ENCODE results near the gene TUBB3. TPM values are rescaled to one million over a fixed set of nuclear protein-coding genes. Genes with fewer than 3 reads are reported as not detected.

The TUBB3 gene
- total RNA-seq, 1 experiment from 2014 or later, result 79.6 TPM

DNA sequence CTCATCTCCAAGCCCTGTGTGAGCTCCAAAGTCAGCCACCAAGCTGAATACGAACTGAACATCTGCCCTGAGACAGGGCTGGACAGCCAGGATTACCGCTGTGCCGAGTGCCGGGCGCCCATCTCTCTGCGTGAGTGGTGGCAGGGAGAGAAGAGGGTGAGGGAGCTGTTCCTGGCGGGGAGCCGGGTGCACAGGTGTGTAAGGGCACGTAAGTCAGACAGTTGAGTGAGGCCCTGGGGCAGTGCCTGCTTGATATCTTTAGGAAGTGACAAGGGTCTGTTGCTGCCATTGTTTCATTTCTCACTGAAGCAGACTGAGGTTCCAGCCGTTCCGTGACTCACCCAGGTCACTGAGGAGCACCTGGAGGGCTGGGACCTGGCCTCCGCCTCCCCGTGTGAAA is 37.8 kb downstream of the TUBB3 start:
- H4K20me1 ChIP-seq (ENCODE audit: insufficient read depth), result no peaks in the 10 kb centered on the region
- no peak for DNase-seq
- no peak overlapping the region for H2AFZ ChIP-seq
- no peaks in the 10 kb centered on the region for H3K79me2 ChIP-seq (ENCODE audit: low read depth)
- no peaks in the 10 kb centered on the region for H3K9me2 ChIP-seq (ENCODE audit: insufficient read depth)
- H3K27me3 ChIP-seq (ENCODE audit: insufficient read depth, low read depth), result no peaks in the 10 kb centered on the region
- CTCF ChIA-PET, result no interaction called here
- H3F3A ChIP-seq (ENCODE audit: insufficient read depth, low read depth), result no peaks in the 10 kb centered on the region
- TF ChIP-seq EZH2 (IDR thresholded peaks at IDR 0.05; ENCODE audit: low read depth), result no peak
- TF ChIP-seq, protein P1, sequence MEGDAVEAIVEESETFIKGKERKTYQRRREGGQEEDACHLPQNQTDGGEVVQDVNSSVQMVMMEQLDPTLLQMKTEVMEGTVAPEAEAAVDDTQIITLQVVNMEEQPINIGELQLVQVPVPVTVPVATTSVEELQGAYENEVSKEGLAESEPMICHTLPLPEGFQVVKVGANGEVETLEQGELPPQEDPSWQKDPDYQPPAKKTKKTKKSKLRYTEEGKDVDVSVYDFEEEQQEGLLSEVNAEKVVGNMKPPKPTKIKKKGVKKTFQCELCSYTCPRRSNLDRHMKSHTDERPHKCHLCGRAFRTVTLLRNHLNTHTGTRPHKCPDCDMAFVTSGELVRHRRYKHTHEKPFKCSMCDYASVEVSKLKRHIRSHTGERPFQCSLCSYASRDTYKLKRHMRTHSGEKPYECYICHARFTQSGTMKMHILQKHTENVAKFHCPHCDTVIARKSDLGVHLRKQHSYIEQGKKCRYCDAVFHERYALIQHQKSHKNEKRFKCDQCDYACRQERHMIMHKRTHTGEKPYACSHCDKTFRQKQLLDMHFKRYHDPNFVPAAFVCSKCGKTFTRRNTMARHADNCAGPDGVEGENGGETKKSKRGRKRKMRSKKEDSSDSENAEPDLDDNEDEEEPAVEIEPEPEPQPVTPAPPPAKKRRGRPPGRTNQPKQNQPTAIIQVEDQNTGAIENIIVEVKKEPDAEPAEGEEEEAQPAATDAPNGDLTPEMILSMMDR (conservative IDR thresholded peaks at IDR 0.05), result no peak
- no TSS peak for BruUV-seq (replicated peaks)
- H3K4me1 ChIP-seq (replicated peaks; ENCODE audit: insufficient read depth), result no peaks in the 10 kb centered on the region
- H3K4me3 ChIP-seq, result no peak overlapping the region
- no peaks in the 10 kb centered on the region for H3K36me3 ChIP-seq (ENCODE audit: low read depth)
- intact Hi-C loops (cut with micrococcal nuclease; ENCODE audit: unreplicated experiment), result no loop called here
- H3K27ac ChIP-seq, result no peak overlapping the region
- POLR2A ChIA-PET (ENCODE audit: unreplicated experiment), result no interaction called here
- no peak overlapping the region for H3K4me2 ChIP-seq
- H3K9me3 ChIP-seq (ENCODE audit: insufficient read depth, low read depth), result no peaks in the 10 kb centered on the region

DNA sequence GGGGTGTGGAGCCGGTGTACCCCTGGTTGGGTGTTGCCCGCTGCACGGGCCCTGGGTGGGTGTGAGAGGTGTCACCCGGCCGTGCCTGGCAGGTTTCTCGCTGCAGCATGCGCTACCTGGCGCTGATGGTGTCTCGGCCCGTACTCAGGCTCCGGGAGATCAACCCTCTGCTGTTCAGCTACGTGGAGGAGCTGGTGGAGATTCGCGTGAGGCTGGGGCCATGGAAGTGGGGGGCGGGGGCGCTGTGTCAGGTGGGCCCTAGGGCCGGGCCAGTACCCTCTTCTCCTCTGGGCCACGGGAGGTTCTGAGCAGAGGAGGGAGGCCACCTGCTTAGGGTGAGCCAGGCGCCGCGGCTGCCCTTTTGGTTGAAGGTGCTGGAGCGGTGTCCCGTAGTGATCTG is 38.8 kb downstream of the TUBB3 start:
- POLR2A ChIA-PET (ENCODE audit: unreplicated experiment), result interaction anchor here (0.6 kb wide), 1 partner anchor 34 kb away, joined by 4 read pairs; no protein-coding TSS in a partner anchor
- Histone ChIP-seq H3K9me2 (ENCODE audit: insufficient read depth) (no peaks in the 10 kb centered on the region), H3K27ac (no peak overlapping the region), H3K79me2 (ENCODE audit: low read depth) (no peaks in the 10 kb centered on the region), H3F3A (ENCODE audit: insufficient read depth, low read depth) (no peaks in the 10 kb centered on the region), H2AFZ (no peak overlapping the region), H3K27me3 (ENCODE audit: insufficient read depth, low read depth) (no peaks in the 10 kb centered on the region), H3K4me1 (replicated peaks; ENCODE audit: insufficient read depth) (no peaks in the 10 kb centered on the region), H3K36me3 (ENCODE audit: low read depth) (no peaks in the 10 kb centered on the region), H3K9me3 (ENCODE audit: insufficient read depth, low read depth) (no peaks in the 10 kb centered on the region), H3K4me2 (no peak overlapping the region), H3K4me3 (no peak overlapping the region), H4K20me1 (ENCODE audit: insufficient read depth) (no peaks in the 10 kb centered on the region)
- no peak for TF ChIP-seq EZH2 (IDR thresholded peaks at IDR 0.05; ENCODE audit: low read depth)
- TF ChIP-seq, protein P1 (conservative IDR thresholded peaks at IDR 0.05), result no peak
- no TSS peak for BruUV-seq (replicated peaks)
- no peak for DNase-seq
- intact Hi-C loops (cut with micrococcal nuclease; ENCODE audit: unreplicated experiment), result no loop called here
- CTCF ChIA-PET, result no interaction called here

DNA sequence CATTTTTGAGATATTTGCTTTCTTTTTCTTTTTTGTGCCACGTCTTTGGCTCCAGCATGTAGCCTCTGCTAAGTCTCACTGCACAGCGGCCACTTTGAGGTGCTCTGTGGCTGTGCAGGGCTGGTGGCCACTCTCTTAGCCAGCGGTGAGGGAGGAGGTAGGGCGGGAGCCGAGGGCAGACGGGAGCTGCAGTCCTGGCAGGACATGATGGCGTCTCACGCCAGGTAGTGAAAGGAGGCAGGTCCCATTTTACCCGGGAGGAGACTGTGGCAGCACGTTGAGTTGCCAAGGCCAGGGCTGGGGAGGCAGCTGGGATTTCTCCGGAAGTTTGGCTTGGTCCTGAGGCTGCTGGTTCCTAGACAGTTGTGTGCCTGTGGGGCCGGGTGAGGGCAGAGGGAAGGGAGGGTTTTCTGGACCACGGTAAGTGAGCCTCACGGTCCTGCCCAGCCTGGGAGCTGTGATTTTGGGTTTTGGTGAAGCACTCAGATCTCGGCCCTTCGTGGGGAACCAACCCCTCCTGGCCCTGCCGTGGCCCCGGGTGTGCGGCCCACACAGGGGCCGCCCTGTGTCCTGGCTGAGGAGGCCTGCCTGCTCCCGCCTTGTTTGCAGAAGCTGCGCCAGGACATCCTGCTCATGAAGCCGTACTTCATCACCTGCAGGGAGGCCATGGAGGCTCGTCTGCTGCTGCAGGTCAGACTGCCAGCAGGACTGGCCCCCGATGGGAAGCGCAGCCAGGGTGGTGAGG is 39.8 kb downstream of the TUBB3 start:
- Histone ChIP-seq H3K9me2 (ENCODE audit: insufficient read depth) (no peaks in the 10 kb centered on the region), H4K20me1 (ENCODE audit: insufficient read depth) (no peaks in the 10 kb centered on the region), H3K27ac (no peak overlapping the region), H3K4me2 (no peak overlapping the region), H3F3A (ENCODE audit: insufficient read depth, low read depth) (peaks cover 4% of the 10 kb centered on the region; the same call in 1 of the 2 replicates), H3K79me2 (ENCODE audit: low read depth) (no peaks in the 10 kb centered on the region), H3K9me3 (ENCODE audit: insufficient read depth, low read depth) (no peaks in the 10 kb centered on the region), H3K4me3 (no peak overlapping the region), H3K36me3 (ENCODE audit: low read depth) (no peaks in the 10 kb centered on the region), H3K4me1 (replicated peaks; ENCODE audit: insufficient read depth) (no peaks in the 10 kb centered on the region), H2AFZ (no peak overlapping the region), H3K27me3 (ENCODE audit: insufficient read depth, low read depth) (no peaks in the 10 kb centered on the region)
- no peak for DNase-seq
- TF ChIP-seq, protein P1 (conservative IDR thresholded peaks at IDR 0.05), result no peak
- TF ChIP-seq EZH2 (IDR thresholded peaks at IDR 0.05; ENCODE audit: low read depth), result no peak
- no TSS peak for BruUV-seq (replicated peaks)
- POLR2A ChIA-PET (ENCODE audit: unreplicated experiment), result interaction anchor here (0.6 kb wide), 1 partner anchor 90 kb away, joined by 3 read pairs; the partner anchor contains the start of gene TCF25
- CTCF ChIA-PET, result no interaction called here
- intact Hi-C loops (cut with micrococcal nuclease; ENCODE audit: unreplicated experiment), result no loop called here

All from PC-9 (cell line).